NCI-H187 (cell line): Measurements from ENCODE around the gene INTS2.
"Not testable (repeated sequence)": the region's sequence is repeated elsewhere in the genome, so short reads cannot be mapped to it uniquely, and the experiment has no call there.

Experiments used
- DNase-seq, 2 experiments: peaks; one replicate each; lab custom pipeline; 2025; lab: John Stamatoyannopoulos, UW

INTS2 gene

DNA sequence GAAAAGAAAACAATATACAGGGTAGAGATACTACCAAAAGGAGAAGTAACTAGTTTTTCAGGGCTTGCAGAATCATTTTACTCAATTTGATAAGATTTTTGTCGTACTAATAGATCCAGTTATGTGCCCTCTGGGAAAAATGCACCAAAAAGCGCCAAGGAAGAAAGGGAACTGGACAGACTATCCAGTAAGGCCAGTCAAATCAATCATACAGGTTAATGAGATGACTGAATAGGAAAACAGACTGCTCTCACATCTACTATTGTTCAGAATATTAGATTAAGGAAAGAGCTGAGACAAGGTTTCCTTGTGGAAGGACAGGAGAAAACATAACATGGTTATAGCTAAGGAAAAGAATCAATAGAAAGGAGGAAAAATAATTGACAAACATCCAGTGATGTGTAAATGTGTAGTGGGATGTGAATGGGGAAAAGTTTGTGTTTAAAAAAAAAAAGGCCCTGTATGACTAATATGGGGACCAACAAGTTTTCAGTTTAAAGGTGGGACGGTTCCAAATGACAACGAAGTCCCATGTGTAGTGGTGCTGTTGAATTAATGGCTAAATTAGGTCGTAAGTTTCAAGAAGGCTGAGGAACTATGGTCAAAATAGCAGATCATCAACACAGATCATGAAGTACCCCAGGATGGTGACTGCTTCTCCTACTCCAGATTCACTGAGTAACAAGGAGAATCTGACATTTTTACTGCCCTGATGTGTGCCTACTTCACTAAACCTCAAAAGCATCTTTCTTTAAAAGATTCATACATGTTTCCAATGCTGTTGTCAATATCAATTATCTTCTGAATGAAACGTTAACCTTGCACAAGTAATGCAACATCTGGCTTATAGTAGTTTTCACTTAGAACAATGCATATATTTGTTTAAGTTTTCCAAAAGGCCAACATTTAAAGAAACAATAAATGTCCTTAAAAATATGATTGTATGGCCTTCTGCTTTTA is 105.2 kb downstream of the INTS2 start:
- no peak for DNase-seq

- no peak for DNase-seq
Measured at GRCh38 chr17:61821655-61822054, 106.1 kb downstream of the INTS2 start.

DNA sequence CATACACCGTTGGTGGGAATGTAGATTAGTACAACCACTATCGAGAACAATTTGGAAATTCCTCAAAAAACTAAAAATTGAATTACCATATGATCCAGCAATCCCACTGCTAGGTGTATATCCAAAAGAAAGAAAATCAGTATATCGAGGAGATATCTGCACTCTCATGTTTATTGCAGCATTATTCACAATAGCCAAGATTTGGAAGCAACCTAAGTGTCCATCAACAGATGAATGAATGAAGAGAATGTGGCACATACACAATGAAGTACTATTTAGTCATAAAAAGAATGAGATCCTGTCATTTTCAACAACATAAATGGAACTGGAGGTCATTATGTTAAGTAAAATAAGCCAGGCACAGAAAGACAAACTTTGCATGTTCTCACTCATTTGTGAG is 108.5 kb downstream of the INTS2 start:
- DNase-seq = not testable (repeated sequence)

- DNase-seq = no peak
Measured at GRCh38 chr17:61818225-61818624, 109.6 kb downstream of the INTS2 start.

GRCh38 chr17:61817452-61817851 is 110.3 kb downstream of the INTS2 start:
- DNase-seq = no peak

- no peak for DNase-seq
Measured at GRCh38 chr17:61816538-61816937, 111.2 kb downstream of the INTS2 start.

- DNase-seq = no peak
Measured at GRCh38 chr17:61815863-61816503, 111.8 kb downstream of the INTS2 start.
